Osteocyte (in vitro differentiated cells): ENCODE results near the gene OTUD5. TPM values are rescaled to one million over a fixed set of nuclear protein-coding genes. Genes with fewer than 3 reads are reported as not detected.

Experiments
- DNase-seq: peaks from one replicate; pipeline ENCODE4 v3.0.0; 2021; ENCODE audit warnings: mixed read lengths; ENCODE audit not compliant: unreplicated experiment; ENCODE audit errors: extremely low spot score
- H3K27ac Mint-ChIP-seq: one replicate; pipeline ENCODE4 v1.8.0; 2021; ENCODE audit warnings: mild to moderate bottlenecking, mixed read lengths; ENCODE audit not compliant: unreplicated experiment
- H3K27me3 Mint-ChIP-seq: one replicate; pipeline ENCODE4 v1.8.0; 2021; ENCODE audit warnings: mixed read lengths; ENCODE audit not compliant: unreplicated experiment
- H3K36me3 Mint-ChIP-seq: one replicate; pipeline ENCODE4 v1.8.0; 2021; ENCODE audit warnings: mixed read lengths; ENCODE audit not compliant: unreplicated experiment
- H3K4me1 Mint-ChIP-seq: one replicate; pipeline ENCODE4 v1.8.0; 2021; ENCODE audit warnings: mixed read lengths; ENCODE audit not compliant: unreplicated experiment
- H3K4me3 Mint-ChIP-seq: one replicate; pipeline ENCODE4 v1.8.0; 2021; ENCODE audit warnings: mild to moderate bottlenecking, moderate library complexity, mixed read lengths; ENCODE audit not compliant: unreplicated experiment
- H3K9me3 Mint-ChIP-seq: one replicate; pipeline ENCODE4 v1.8.0; 2021; ENCODE audit warnings: mixed read lengths; ENCODE audit not compliant: unreplicated experiment
- CTCF ChIP-seq: fragments of 200-600 bp; sonication (generic); IDR thresholded peaks from 2 replicates; pipeline ENCODE4 v1.5.0; 2021; ENCODE audit warnings: antibody characterized with exemption, mild to moderate bottlenecking, moderate library complexity
- total RNA-seq: library from RNA; stranded (reverse); gene quantifications from 2 replicates; pipeline ENCODE4 v1.2.1, GENCODE V29; 2021

OTUD5 gene
- total RNA-seq, 1 donor from 2014 or later, result 57.4 TPM

GRCh38 chrX:48935301-48935670, 22.1 kb downstream of the OTUD5 start:
- H3K36me3 Mint-ChIP-seq, result peaks cover 14% of the 10 kb centered on the region
- DNase-seq, result no peak
- no peak overlapping the region for H3K27ac Mint-ChIP-seq
- no peak for TF ChIP-seq CTCF
- H3K4me3 Mint-ChIP-seq, result no peak overlapping the region
- no peaks in the 10 kb centered on the region for H3K27me3 Mint-ChIP-seq
- H3K4me1 Mint-ChIP-seq, result peaks cover 9% of the 10 kb centered on the region
- peaks cover 3% of the 10 kb centered on the region for H3K9me3 Mint-ChIP-seq

- peaks cover 12% of the 10 kb centered on the region for H3K36me3 Mint-ChIP-seq
- no peak for TF ChIP-seq CTCF
- DNase-seq, result no peak
- peaks cover 3% of the 10 kb centered on the region for H3K9me3 Mint-ChIP-seq
- H3K27me3 Mint-ChIP-seq, result no peaks in the 10 kb centered on the region
- no peak overlapping the region for H3K27ac Mint-ChIP-seq
- H3K4me3 Mint-ChIP-seq, result no peak overlapping the region
- peaks cover 9% of the 10 kb centered on the region for H3K4me1 Mint-ChIP-seq
These were observed 22.7 kb downstream of the OTUD5 start for GRCh38 chrX:48934581-48935300.

GRCh38 chrX:48933757-48934156, 23.6 kb downstream of the OTUD5 start:
- H3K4me3 Mint-ChIP-seq, result no peak overlapping the region
- no peak for TF ChIP-seq CTCF
- H3K27me3 Mint-ChIP-seq, result no peaks in the 10 kb centered on the region
- peaks cover 9% of the 10 kb centered on the region for H3K4me1 Mint-ChIP-seq
- peaks cover 12% of the 10 kb centered on the region for H3K36me3 Mint-ChIP-seq
- H3K9me3 Mint-ChIP-seq, result peaks cover 3% of the 10 kb centered on the region
- no peak for DNase-seq
- no peak overlapping the region for H3K27ac Mint-ChIP-seq

GRCh38 chrX:48927736-48928382, 29.5 kb downstream of the OTUD5 start:
- DNase-seq, result no peak
- Mint-ChIP-seq H3K36me3 (peaks cover 14% of the 10 kb centered on the region), H3K4me1 (no peaks in the 10 kb centered on the region), H3K27me3 (no peaks in the 10 kb centered on the region), H3K4me3 (no peak overlapping the region), H3K9me3 (peaks cover under 1% of the 10 kb centered on the region), H3K27ac (no peak overlapping the region)
- TF ChIP-seq CTCF, result no peak

GRCh38 chrX:48927123-48927522, 30.3 kb downstream of the OTUD5 start:
- DNase-seq, result no peak
- H3K9me3 Mint-ChIP-seq, result no peaks in the 10 kb centered on the region
- H3K4me1 Mint-ChIP-seq, result no peaks in the 10 kb centered on the region
- H3K36me3 Mint-ChIP-seq, result peaks cover 11% of the 10 kb centered on the region
- H3K27me3 Mint-ChIP-seq, result no peaks in the 10 kb centered on the region
- no peak for TF ChIP-seq CTCF
- no peak overlapping the region for H3K4me3 Mint-ChIP-seq
- no peak overlapping the region for H3K27ac Mint-ChIP-seq
